HL-60 (cell line): Measurements from ENCODE around the gene LZIC.

Experiments
- GABPA ChIP-seq: IDR thresholded peaks from 2 replicates; pipeline ENCODE4 v1.6.1; 2012; ENCODE audit warnings: low read depth
- POLR2AphosphoS5 ChIP-seq: IDR thresholded peaks from 2 replicates; pipeline ENCODE4 v1.6.1; 2012; ENCODE audit warnings: low read depth
- TF ChIP-seq, protein P1 (sequence below): IDR thresholded peaks from one replicate; pipeline ENCODE4 v1.5.1; 2011; ENCODE audit warnings: low read length, control low read depth, inconsistent platforms; ENCODE audit not compliant: insufficient read depth
- TF ChIP-seq, protein P2 (sequence below): IDR thresholded peaks from 2 replicates; pipeline ENCODE4 v1.6.1; 2012; ENCODE audit warnings: low read depth; ENCODE audit not compliant: insufficient replicate concordance

DNA sequence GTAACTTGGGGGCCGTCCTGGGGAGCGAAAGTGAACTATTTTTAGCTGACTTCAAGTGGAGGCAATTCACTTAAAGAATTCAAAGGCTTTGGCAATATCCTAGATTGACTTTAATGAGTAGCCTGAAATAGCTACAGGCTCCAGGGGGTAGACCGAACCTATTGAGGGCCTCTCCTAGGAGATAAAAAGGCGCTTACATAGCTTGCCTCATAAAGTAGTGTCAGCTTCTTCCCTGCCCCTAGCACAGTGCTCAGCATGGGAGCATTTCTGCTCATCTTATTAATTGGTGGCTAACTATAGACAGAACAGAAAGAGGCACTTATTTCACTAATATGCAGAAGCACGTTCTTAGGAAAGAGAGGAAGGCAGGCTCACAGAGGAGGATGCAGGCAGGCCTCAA lies 20.8 kb downstream of the LZIC start:
- TF ChIP-seq, protein P1, sequence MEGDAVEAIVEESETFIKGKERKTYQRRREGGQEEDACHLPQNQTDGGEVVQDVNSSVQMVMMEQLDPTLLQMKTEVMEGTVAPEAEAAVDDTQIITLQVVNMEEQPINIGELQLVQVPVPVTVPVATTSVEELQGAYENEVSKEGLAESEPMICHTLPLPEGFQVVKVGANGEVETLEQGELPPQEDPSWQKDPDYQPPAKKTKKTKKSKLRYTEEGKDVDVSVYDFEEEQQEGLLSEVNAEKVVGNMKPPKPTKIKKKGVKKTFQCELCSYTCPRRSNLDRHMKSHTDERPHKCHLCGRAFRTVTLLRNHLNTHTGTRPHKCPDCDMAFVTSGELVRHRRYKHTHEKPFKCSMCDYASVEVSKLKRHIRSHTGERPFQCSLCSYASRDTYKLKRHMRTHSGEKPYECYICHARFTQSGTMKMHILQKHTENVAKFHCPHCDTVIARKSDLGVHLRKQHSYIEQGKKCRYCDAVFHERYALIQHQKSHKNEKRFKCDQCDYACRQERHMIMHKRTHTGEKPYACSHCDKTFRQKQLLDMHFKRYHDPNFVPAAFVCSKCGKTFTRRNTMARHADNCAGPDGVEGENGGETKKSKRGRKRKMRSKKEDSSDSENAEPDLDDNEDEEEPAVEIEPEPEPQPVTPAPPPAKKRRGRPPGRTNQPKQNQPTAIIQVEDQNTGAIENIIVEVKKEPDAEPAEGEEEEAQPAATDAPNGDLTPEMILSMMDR = no peak
- TF ChIP-seq POLR2AphosphoS5 (no peak), GABPA (no peak)
- TF ChIP-seq, protein P2, sequence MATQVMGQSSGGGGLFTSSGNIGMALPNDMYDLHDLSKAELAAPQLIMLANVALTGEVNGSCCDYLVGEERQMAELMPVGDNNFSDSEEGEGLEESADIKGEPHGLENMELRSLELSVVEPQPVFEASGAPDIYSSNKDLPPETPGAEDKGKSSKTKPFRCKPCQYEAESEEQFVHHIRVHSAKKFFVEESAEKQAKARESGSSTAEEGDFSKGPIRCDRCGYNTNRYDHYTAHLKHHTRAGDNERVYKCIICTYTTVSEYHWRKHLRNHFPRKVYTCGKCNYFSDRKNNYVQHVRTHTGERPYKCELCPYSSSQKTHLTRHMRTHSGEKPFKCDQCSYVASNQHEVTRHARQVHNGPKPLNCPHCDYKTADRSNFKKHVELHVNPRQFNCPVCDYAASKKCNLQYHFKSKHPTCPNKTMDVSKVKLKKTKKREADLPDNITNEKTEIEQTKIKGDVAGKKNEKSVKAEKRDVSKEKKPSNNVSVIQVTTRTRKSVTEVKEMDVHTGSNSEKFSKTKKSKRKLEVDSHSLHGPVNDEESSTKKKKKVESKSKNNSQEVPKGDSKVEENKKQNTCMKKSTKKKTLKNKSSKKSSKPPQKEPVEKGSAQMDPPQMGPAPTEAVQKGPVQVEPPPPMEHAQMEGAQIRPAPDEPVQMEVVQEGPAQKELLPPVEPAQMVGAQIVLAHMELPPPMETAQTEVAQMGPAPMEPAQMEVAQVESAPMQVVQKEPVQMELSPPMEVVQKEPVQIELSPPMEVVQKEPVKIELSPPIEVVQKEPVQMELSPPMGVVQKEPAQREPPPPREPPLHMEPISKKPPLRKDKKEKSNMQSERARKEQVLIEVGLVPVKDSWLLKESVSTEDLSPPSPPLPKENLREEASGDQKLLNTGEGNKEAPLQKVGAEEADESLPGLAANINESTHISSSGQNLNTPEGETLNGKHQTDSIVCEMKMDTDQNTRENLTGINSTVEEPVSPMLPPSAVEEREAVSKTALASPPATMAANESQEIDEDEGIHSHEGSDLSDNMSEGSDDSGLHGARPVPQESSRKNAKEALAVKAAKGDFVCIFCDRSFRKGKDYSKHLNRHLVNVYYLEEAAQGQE = no peak
